Mesendoderm (in vitro differentiated cells): ENCODE results near the gene PACSIN3.
A peak's percentile ranks its signal among the peaks of the same experiment; 100 is the strongest.
"Not testable (repeated sequence)": the region's sequence is repeated elsewhere in the genome, so short reads cannot be mapped to it uniquely, and the experiment has no call there.

Source experiments
- DNase-seq: peaks from one replicate; pipeline ENCODE4 v3.0.0; 2013
- H2AK5ac ChIP-seq: 2 replicates; pipeline ENCODE4 v1.6.1; 2013; ENCODE audit warnings: low read length, inconsistent platforms
- H2BK120ac ChIP-seq: 2 replicates; pipeline ENCODE4 v1.6.1; 2013; ENCODE audit warnings: low read depth, mild to moderate bottlenecking, low read length, moderate library complexity, mixed read lengths
- H2BK15ac ChIP-seq: replicated peaks from 2 replicates; pipeline ENCODE4 v1.6.1; 2013; ENCODE audit warnings: low read depth, mild to moderate bottlenecking, moderate library complexity
- H2BK5ac ChIP-seq: 2 replicates; pipeline ENCODE4 v1.6.1; 2013; ENCODE audit warnings: low read length, inconsistent platforms
- H3K18ac ChIP-seq: 2 replicates; pipeline ENCODE4 v1.6.1; 2013; ENCODE audit warnings: mild to moderate bottlenecking, low read length, mixed read lengths
- H3K23ac ChIP-seq: one replicate; pipeline ENCODE4 v1.6.1; 2013; ENCODE audit warnings: low read length
- H3K27ac ChIP-seq: 2 replicates; pipeline ENCODE4 v1.5.1; 2013; ENCODE audit warnings: low read depth, mild to moderate bottlenecking, inconsistent platforms, low read length, moderate library complexity
- H3K27me3 ChIP-seq: 2 replicates; pipeline ENCODE4 v1.6.1; 2013; ENCODE audit warnings: low read length, control low read depth, mild to moderate bottlenecking, inconsistent platforms; ENCODE audit not compliant: insufficient read depth, poor library complexity
- H3K36me3 ChIP-seq: 2 replicates; pipeline ENCODE4 v1.6.1; 2013; ENCODE audit warnings: low read length, inconsistent platforms; ENCODE audit not compliant: control insufficient read depth, insufficient read depth
- H3K4ac ChIP-seq: one replicate; pipeline ENCODE4 v1.6.1; 2013; ENCODE audit warnings: low read depth, mild to moderate bottlenecking, low read length, moderate library complexity
- H3K4me1 ChIP-seq: 2 replicates; pipeline ENCODE4 v1.6.1; 2013; ENCODE audit warnings: low read depth, low read length, inconsistent platforms; ENCODE audit not compliant: control insufficient read depth
- H3K4me2 ChIP-seq: 2 replicates; pipeline ENCODE4 v1.6.1; 2013; ENCODE audit warnings: low read length
- H3K4me3 ChIP-seq: 2 replicates; pipeline ENCODE4 v1.5.1; 2013; ENCODE audit warnings: mild to moderate bottlenecking, low read length
- H3K56ac ChIP-seq: one replicate; pipeline ENCODE4 v1.6.1; 2013; ENCODE audit warnings: low read length
- H3K79me1 ChIP-seq: 2 replicates; pipeline ENCODE4 v1.6.1; 2013; ENCODE audit warnings: low read length, inconsistent platforms
- H3K79me2 ChIP-seq: 2 replicates; pipeline ENCODE4 v1.6.1; 2013; ENCODE audit warnings: mild to moderate bottlenecking, low read length; ENCODE audit not compliant: control insufficient read depth, insufficient read depth
- H3K9ac ChIP-seq: 2 replicates; pipeline ENCODE4 v1.6.1; 2013; ENCODE audit warnings: low read length, inconsistent platforms
- H4K5ac ChIP-seq: one replicate; pipeline ENCODE4 v1.6.1; 2013; ENCODE audit warnings: low read length
- H4K8ac ChIP-seq: one replicate; pipeline ENCODE4 v1.6.1; 2013; ENCODE audit warnings: low read depth, mild to moderate bottlenecking, control low read depth, low read length, moderate library complexity
- WGBS: extraction: QIAGEN DNeasy Blood & Tissue Kit; methylation state at CpG from one replicate; pipeline ENCODE4 v1.1.7; 2013; ENCODE audit warnings: low lambda C conversion rate, missing lambda C conversion rate; ENCODE audit not compliant: insufficient coverage; ENCODE audit errors: extremely low coverage; 5-methylcytosine and 5-hydroxymethylcytosine counted together

The PACSIN3 gene

DNA sequence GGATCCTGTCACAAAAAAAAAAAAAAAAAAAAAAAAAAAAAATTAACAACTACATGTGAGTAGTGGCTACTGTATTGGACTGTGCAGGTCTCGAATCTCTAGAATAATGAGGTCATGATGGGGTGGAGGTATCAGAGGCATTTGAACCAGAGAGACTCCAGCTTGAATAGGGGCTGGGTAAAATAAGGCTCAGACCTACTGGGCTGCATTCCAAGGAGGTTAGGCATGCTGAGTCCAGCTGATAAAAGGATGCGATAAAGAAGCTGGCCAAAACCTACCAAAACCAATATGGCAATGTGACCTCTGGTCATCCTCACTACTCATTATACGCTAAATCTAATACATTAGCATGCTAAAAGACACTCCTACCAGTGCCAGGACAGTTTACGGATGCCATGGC is 5.9 kb upstream of the PACSIN3 start:
- Histone ChIP-seq H3K4me2 (no peak overlapping the region), H3K27me3 (peaks cover 3% of the 10 kb centered on the region), H3K4me3 (no peak overlapping the region), H2AK5ac (no peak overlapping the region), H3K79me2 (no peaks in the 10 kb centered on the region), H2BK15ac (no peak overlapping the region), H3K9ac (no peak overlapping the region), H3K36me3 (no peaks in the 10 kb centered on the region), H3K27ac (no peak overlapping the region), H4K8ac (no peak overlapping the region), H3K56ac (no peak overlapping the region), H4K5ac (no peak overlapping the region), H3K4ac (no peak overlapping the region), H3K23ac (no peak overlapping the region), H2BK5ac (no peak overlapping the region), H2BK120ac (no peak overlapping the region), H3K4me1 (no peaks in the 10 kb centered on the region), H3K18ac (no peak overlapping the region), H3K79me1 (no peaks in the 10 kb centered on the region)
- peak; percentile 59 for DNase-seq
- WGBS = no CpG with 5 or more reads among the region's 4 CpGs

DNA sequence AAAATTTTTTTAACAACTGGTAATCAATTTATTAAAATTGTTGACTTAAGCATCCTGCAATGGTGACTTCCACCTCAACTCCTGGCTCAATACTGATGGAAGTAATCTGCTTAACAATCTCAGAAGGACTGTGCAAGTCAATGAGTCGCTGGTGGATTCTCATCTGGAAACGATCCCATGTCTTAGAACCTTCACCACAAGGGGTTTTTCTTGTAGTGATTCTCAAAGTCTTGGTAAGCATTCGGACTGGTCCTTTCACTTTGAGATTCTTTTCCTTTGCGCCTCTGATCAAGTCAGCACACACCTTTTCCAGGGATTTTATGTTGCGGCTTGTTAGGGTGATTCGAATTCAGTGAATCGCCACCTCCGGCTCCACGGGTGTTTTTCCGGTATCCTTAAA is 4.9 kb upstream of the PACSIN3 start:
- not testable (repeated sequence) for H2BK120ac ChIP-seq, H3K79me1 ChIP-seq, H3K27me3 ChIP-seq, H3K9ac ChIP-seq, H3K4me1 ChIP-seq, H3K23ac ChIP-seq, H4K5ac ChIP-seq, H3K36me3 ChIP-seq, H2AK5ac ChIP-seq, H3K4me2 ChIP-seq, H4K8ac ChIP-seq, H3K79me2 ChIP-seq, H2BK15ac ChIP-seq, DNase-seq, H2BK5ac ChIP-seq, H3K27ac ChIP-seq, H3K4me3 ChIP-seq, H3K4ac ChIP-seq, H3K18ac ChIP-seq, H3K56ac ChIP-seq
- WGBS = no CpG with 5 or more reads among the region's 10 CpGs

DNA sequence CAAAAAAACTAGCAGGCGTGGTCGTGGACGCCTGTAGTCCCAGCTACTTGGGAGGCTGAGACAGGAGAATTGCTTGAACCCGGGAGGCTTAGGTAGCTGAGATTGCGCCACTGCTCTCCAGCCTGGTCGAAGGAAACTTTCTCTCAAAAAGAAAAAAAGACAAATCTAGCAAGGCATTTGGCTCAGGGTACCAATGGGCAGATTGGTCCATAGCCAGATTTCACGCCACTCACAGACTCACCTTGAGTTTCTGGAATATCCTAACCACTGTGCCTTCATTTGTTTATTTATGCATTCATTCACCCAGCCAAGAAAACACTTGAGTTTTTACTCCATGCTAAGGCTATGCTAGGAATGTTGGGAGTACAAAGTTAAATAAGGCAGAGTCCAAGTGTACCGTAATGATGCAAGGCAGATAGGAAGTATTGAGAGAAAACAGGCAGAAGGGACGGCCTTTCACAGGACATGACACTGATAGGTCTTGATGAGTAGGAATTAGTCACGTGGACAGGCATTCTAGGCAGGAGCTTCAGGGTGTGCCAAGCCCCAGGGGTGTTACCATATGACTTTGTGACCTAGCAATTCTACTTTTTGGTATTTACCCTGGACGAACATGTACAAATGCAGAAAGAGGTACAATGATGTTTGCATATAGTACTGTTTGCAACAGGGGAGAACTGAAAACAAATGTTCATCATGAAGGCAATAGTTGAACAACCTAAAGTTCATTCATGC is 3.0 kb upstream of the PACSIN3 start:
- no peak overlapping the region for H3K9ac ChIP-seq
- H2BK5ac ChIP-seq = no peak overlapping the region
- H3K27me3 ChIP-seq = peaks cover 3% of the 10 kb centered on the region
- no peak overlapping the region for H4K5ac ChIP-seq
- no peak overlapping the region for H3K4ac ChIP-seq
- no CpG with 5 or more reads among the region's 11 CpGs for WGBS
- H3K79me1 ChIP-seq = no peaks in the 10 kb centered on the region
- H2BK15ac ChIP-seq = no peak overlapping the region
- H3K79me2 ChIP-seq = peaks cover 6% of the 10 kb centered on the region
- no peak overlapping the region for H2AK5ac ChIP-seq
- no peak overlapping the region for H3K23ac ChIP-seq
- H2BK120ac ChIP-seq = no peak overlapping the region
- no peak overlapping the region for H3K4me3 ChIP-seq
- H3K56ac ChIP-seq = no peak overlapping the region
- no peaks in the 10 kb centered on the region for H3K36me3 ChIP-seq
- H3K4me2 ChIP-seq = no peak overlapping the region
- no peak overlapping the region for H3K27ac ChIP-seq
- no peak for DNase-seq
- H3K18ac ChIP-seq = no peak overlapping the region
- no peak overlapping the region for H4K8ac ChIP-seq
- H3K4me1 ChIP-seq = peaks cover 3% of the 10 kb centered on the region

DNA sequence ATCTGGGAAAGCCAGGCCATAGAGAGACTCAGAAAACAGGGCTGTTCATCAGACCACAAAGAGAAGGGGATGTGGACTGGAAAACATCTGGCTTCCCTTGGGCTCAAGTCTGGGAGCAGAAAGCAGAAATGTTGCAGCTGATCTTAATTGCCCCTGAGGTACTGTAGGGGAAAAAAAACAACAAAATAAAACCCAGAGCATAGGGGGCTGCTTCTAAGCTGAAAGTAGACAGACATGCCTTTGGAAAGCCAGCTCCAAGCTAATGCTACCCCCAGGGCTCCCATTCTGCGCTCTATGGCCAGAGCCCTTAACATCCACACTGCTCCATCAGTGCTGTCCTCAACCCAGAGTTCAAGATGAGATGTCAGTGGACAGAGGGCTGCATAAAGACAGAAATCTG is 2.0 kb upstream of the PACSIN3 start:
- no peak overlapping the region for H3K27ac ChIP-seq
- DNase-seq = no peak
- H2BK5ac ChIP-seq = no peak overlapping the region
- H3K36me3 ChIP-seq = no peaks in the 10 kb centered on the region
- no peak overlapping the region for H3K4ac ChIP-seq
- no peak overlapping the region for H3K9ac ChIP-seq
- H3K56ac ChIP-seq = no peak overlapping the region
- peaks cover 3% of the 10 kb centered on the region for H3K27me3 ChIP-seq
- no peak overlapping the region for H4K8ac ChIP-seq
- no peak overlapping the region for H3K4me2 ChIP-seq
- WGBS = no CpG with 5 or more reads among the region's 1 CpG
- peaks cover 6% of the 10 kb centered on the region for H3K79me2 ChIP-seq
- peaks cover 5% of the 10 kb centered on the region for H3K79me1 ChIP-seq
- H2BK15ac ChIP-seq = no peak overlapping the region
- no peak overlapping the region for H3K18ac ChIP-seq
- no peak overlapping the region for H4K5ac ChIP-seq
- H3K4me3 ChIP-seq = no peak overlapping the region
- H2BK120ac ChIP-seq = no peak overlapping the region
- peaks cover 3% of the 10 kb centered on the region for H3K4me1 ChIP-seq
- no peak overlapping the region for H3K23ac ChIP-seq
- H2AK5ac ChIP-seq = no peak overlapping the region

DNA sequence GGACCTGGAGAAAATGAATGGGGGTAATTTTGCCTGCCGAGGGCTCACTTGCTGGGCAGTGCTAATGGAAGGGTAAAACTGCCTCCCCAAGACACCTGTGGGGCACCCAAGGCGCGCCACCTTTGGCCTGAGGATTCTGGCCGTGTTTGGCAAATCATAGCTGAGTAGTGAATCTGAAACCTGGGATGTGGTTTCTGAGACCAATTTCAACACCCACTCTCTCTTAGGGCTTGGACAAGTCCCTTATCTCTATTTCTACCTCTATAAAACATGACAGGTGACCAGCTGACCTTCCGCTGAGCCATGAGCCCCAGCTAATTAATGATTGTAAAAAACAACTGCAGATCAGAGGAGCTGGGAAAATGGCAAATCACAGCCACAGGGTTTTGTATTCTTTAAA is 1.5 kb upstream of the PACSIN3 start:
- no peak overlapping the region for H3K4me3 ChIP-seq
- no peak overlapping the region for H2AK5ac ChIP-seq
- peaks cover 3% of the 10 kb centered on the region for H3K27me3 ChIP-seq
- no peak overlapping the region for H3K27ac ChIP-seq
- H3K23ac ChIP-seq = no peak overlapping the region
- no peak overlapping the region for H2BK15ac ChIP-seq
- no peak overlapping the region for H4K5ac ChIP-seq
- no peak for DNase-seq
- H3K4me1 ChIP-seq = peaks cover 3% of the 10 kb centered on the region
- peaks cover 6% of the 10 kb centered on the region for H3K79me2 ChIP-seq
- H4K8ac ChIP-seq = no peak overlapping the region
- H3K36me3 ChIP-seq = no peaks in the 10 kb centered on the region
- WGBS = no CpG with 5 or more reads among the region's 5 CpGs
- H3K18ac ChIP-seq = no peak overlapping the region
- H3K9ac ChIP-seq = peak overlapping the region; percentile 79
- H3K4ac ChIP-seq = no peak overlapping the region
- H3K79me1 ChIP-seq = peaks cover 6% of the 10 kb centered on the region
- peak overlapping the region; percentile 91 for H3K56ac ChIP-seq
- H2BK120ac ChIP-seq = no peak overlapping the region
- peak overlapping the region; percentile 97 for H3K4me2 ChIP-seq
- H2BK5ac ChIP-seq = no peak overlapping the region
